ENCODE results near the gene SLC43A2. TPM values are rescaled to one million over a fixed set of nuclear protein-coding genes. Genes with fewer than 3 reads are reported as not detected.

Gene SLC43A2
- total RNA-seq, 4 donors from 2014 or later = 7.1 to 20.0 (median 13.7) TPM

DNA sequence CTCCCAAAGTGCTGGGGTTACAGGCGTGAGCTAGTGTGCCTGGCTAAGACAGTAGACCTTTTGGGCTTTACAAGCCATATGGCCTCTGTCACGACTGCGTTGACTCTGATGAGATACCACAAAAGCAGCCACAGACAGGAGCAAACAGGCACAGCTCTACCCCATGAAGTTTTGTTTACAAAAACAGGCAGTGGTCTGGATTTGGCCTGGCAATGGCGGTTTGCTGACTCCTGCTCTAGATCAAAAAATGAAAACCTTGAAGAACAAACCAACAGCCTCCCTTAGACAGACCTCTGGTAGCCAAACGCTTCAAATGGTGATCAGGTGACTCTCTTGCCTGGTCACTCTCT, 20.7 kb downstream of the SLC43A2 start:
- Histone ChIP-seq H3K36me3 (peaks cover 0 to 13% (median 9%) of the 10 kb centered on the region in 4 donors), H3K4me1 (peaks cover 0 to 29% (median 16%) of the 10 kb centered on the region in 4 donors), H3K4me3 (no peak overlapping the region), H3K27me3 (no peaks in the 10 kb centered on the region), H3K27ac (replicated peaks in 1 of 4) (peak overlapping the region in 3 of 4 donors; percentile 41 to 65 (median 44)), H3K9me3 (no peaks in the 10 kb centered on the region)
- intact Hi-C loops (cut with DNase I) = no loop called here
- DNase-seq (ENCODE audit: extremely low spot score) = no peak
- no peak for TF ChIP-seq POLR2A (IDR thresholded peaks at IDR 0.05; ENCODE audit: low read depth)
- TF ChIP-seq, protein P1, sequence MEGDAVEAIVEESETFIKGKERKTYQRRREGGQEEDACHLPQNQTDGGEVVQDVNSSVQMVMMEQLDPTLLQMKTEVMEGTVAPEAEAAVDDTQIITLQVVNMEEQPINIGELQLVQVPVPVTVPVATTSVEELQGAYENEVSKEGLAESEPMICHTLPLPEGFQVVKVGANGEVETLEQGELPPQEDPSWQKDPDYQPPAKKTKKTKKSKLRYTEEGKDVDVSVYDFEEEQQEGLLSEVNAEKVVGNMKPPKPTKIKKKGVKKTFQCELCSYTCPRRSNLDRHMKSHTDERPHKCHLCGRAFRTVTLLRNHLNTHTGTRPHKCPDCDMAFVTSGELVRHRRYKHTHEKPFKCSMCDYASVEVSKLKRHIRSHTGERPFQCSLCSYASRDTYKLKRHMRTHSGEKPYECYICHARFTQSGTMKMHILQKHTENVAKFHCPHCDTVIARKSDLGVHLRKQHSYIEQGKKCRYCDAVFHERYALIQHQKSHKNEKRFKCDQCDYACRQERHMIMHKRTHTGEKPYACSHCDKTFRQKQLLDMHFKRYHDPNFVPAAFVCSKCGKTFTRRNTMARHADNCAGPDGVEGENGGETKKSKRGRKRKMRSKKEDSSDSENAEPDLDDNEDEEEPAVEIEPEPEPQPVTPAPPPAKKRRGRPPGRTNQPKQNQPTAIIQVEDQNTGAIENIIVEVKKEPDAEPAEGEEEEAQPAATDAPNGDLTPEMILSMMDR (IDR thresholded peaks at IDR 0.05) = no peak
- TF ChIP-seq EP300 (IDR thresholded peaks at IDR 0.05) = no peak
- no peak for TF ChIP-seq POLR2AphosphoS5 (IDR thresholded peaks at IDR 0.05)
- 90% methylated on average over 5 of the region's 5 CpGs for WGBS

DNA sequence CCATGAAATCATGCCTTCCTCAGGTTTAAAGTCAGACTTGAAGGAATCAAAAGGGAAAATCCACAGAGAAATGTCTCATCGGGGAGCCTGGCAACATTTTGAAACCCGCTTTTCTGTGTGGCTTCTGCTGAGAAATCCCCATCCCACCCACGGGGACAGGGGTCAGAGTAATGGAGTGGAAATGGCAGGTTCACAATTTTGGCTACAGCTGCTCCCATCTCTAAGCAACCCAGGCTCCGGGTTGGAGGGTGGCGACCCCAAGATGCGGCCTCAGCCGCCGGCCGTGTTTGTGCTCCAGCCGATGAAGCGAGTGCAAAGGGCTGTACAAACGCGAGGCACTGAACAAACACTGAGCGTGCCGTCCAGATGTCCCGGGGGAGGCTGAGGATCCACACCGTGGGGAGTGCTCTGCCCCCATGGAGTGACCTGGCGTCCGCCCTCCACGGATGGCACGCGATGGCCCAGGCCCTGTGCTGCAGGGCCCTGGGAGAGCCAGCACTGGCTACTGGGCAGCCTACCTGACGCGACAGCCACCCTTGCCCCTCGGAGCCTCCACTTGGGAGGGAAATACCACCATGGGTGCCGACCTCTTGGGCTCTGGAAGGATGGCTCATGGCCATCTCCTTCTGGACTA, 22.2 kb downstream of the SLC43A2 start:
- DNase-seq (ENCODE audit: extremely low spot score) = no peak
- Histone ChIP-seq H3K4me1 (peaks cover 0 to 23% (median 16%) of the 10 kb centered on the region in 4 donors), H3K36me3 (peaks cover 0 to 5% (median under 1%) of the 10 kb centered on the region in 4 donors), H3K27ac (replicated peaks in 1 of 4) (peak overlapping the region; percentile 12 to 65 (median 48)), H3K9me3 (no peaks in the 10 kb centered on the region), H3K4me3 (no peak overlapping the region), H3K27me3 (no peaks in the 10 kb centered on the region)
- WGBS = 75% methylated on average over 8 of the region's 26 CpGs
- TF ChIP-seq, protein P1 (IDR thresholded peaks at IDR 0.05) = no peak
- TF ChIP-seq POLR2A (IDR thresholded peaks at IDR 0.05; ENCODE audit: low read depth) (no peak), EP300 (IDR thresholded peaks at IDR 0.05) (no peak), POLR2AphosphoS5 (IDR thresholded peaks at IDR 0.05) (no peak)
- intact Hi-C loops (cut with DNase I) = no loop called here

DNA sequence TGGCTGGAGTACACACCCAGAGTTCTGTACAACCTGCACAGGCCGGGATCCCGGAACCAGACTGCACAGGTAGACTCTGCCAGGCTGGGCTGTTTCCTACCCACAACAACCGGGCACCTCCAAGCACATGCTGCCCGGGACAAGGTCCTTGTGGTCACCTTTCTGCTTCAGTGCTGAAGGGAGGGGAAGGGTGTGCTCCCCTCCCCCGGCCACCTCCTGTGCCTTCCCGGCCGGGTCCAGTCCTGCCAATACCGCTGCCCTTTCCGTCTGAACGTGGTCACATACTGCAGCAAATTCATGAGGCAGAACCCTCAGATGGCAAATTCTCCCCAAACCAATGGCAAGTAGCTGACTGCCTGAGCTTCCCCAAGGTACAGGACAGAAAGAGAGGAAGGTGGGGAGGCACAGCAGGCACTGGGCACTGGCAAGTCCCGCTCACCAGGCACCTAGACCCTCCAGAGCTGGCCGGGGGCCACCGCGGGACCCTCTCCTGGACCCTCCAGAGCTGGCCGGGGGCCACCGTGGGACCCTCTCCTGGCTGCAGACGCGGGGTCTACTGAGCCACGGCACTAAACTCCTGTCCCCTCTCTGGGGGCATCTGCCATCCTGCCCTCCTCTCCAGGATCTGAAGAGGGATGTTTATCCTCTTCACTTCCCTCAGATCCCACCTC, 22.8 kb downstream of the SLC43A2 start:
- intact Hi-C loops (cut with DNase I) = no loop called here
- Histone ChIP-seq H3K27me3 (no peaks in the 10 kb centered on the region), H3K9me3 (no peaks in the 10 kb centered on the region), H3K4me1 (peaks cover 0 to 23% (median 16%) of the 10 kb centered on the region in 4 donors), H3K36me3 (peaks cover 0 to 6% (median 2%) of the 10 kb centered on the region in 4 donors), H3K4me3 (no peak overlapping the region), H3K27ac (replicated peaks in 1 of 4) (no peak overlapping the region)
- no peak for DNase-seq (ENCODE audit: extremely low spot score)
- 89% methylated on average over 16 of the region's 19 CpGs for WGBS
- TF ChIP-seq, protein P1 (IDR thresholded peaks at IDR 0.05) = no peak
- TF ChIP-seq POLR2A (IDR thresholded peaks at IDR 0.05; ENCODE audit: low read depth) = no peak
- TF ChIP-seq EP300 (IDR thresholded peaks at IDR 0.05) = no peak
- TF ChIP-seq POLR2AphosphoS5 (IDR thresholded peaks at IDR 0.05) = no peak

DNA sequence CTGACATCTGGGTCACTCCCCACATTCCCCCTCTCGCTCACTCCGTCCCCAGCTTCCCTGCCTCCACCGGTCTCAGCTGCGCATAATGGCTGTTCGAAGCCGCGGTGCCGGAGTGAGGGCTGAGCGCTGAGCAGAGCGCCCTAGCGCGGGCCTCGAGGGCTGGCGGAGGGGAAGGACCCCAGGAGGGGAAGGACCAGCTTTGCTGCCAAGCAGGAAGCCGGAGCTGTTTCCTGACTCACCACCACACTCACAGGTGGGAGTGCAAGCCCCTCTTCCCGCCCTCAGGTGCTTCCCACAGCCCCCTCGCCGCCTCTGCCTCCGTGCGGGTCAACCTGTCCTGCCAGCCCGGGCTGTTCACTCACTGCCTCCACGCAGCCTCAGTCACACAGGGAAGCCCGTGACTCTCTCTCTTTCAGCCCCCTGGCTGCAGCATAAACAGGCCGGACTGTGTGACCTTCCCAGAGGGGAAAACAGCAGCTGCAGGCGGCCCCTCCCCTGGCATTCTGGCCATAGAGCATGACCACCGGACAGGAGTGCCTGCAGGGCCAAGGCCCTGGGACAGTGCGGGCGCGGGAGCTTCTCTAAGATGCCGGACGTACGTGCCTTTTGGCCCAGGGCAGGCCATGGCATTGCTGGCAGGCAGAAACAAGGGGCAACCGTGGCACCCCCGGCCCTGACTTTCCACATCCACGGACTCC, 23.7 kb downstream of the SLC43A2 start:
- Histone ChIP-seq H3K36me3 (peaks cover 0 to 6% (median 2%) of the 10 kb centered on the region in 4 donors), H3K9me3 (no peaks in the 10 kb centered on the region), H3K27ac (replicated peaks in 1 of 4) (no peak overlapping the region), H3K27me3 (no peaks in the 10 kb centered on the region), H3K4me3 (no peak overlapping the region), H3K4me1 (peaks cover 0 to 23% (median 16%) of the 10 kb centered on the region in 4 donors)
- no peak for TF ChIP-seq EP300 (IDR thresholded peaks at IDR 0.05)
- TF ChIP-seq POLR2A (IDR thresholded peaks at IDR 0.05; ENCODE audit: low read depth) = no peak
- TF ChIP-seq, protein P1 (IDR thresholded peaks at IDR 0.05) = no peak
- no peak for TF ChIP-seq POLR2AphosphoS5 (IDR thresholded peaks at IDR 0.05)
- no peak for DNase-seq (ENCODE audit: extremely low spot score)
- intact Hi-C loops (cut with DNase I) = no loop called here
- 75% methylated on average over 10 of the region's 35 CpGs for WGBS

All from esophagus muscularis mucosa (tissue), 4 donors.